K562 (cell line): ENCODE results near the gene C4orf36. TPM values are rescaled to one million over a fixed set of nuclear protein-coding genes. Genes with fewer than 3 reads are reported as not detected.

Experiments
- EP300 ChIP-seq: IDR thresholded peaks from 2 replicates; pipeline ENCODE4 v1.6.1; 2012; ENCODE audit warnings: low read length, improper control_type of control experiment
- FOXK2 ChIP-seq, 2 experiments: fragments of 450-650 bp; IDR thresholded peaks in 1 of 2; conservative IDR thresholded peaks in 1 of 2; 2 replicates each; pipeline ENCODE4 v1.6.1; 2016; ENCODE audit warnings: low read depth in 2 of 2, mild to moderate bottlenecking in 1 of 2
- KLF13 ChIP-seq: fragments of 450-650 bp; IDR thresholded peaks from 2 replicates; pipeline ENCODE4 v1.6.1; 2016; ENCODE audit warnings: missing genetic modification characterization, low read depth, mild to moderate bottlenecking, missing compliant biosample characterization, moderate library complexity, borderline replicate concordance
- KLF6 ChIP-seq: fragments of 250-450 bp; sonication (Bioruptor Pico); IDR thresholded peaks from 2 replicates; pipeline ENCODE4 v1.4.0; 2020; ENCODE audit warnings: mild to moderate bottlenecking, moderate library complexity, borderline replicate concordance
- RBM14 ChIP-seq: fragments of 200-400 bp; formaldehyde crosslinking; IDR thresholded peaks from 2 replicates; pipeline ENCODE4 v1.6.1; 2018; ENCODE audit warnings: low read depth, mild to moderate bottlenecking, low read length, moderate library complexity, borderline replicate concordance; ENCODE audit not compliant: insufficient read depth
- RFX1 ChIP-seq: fragments of 450-650 bp; IDR thresholded peaks from 2 replicates; pipeline ENCODE4 v1.6.1; 2016; ENCODE audit warnings: mild to moderate bottlenecking, moderate library complexity
- SMAD1 ChIP-seq: fragments of 150-350 bp; IDR thresholded peaks from 2 replicates; pipeline ENCODE4 v1.6.1; 2014; ENCODE audit warnings: low read length, low read depth; ENCODE audit not compliant: partially characterized antibody
- SMAD2 ChIP-seq: fragments of 150-350 bp; IDR thresholded peaks from 2 replicates; pipeline ENCODE4 v1.6.1; 2014; ENCODE audit warnings: low read depth, mild to moderate bottlenecking, low read length
- TEAD4 ChIP-seq, 2 experiments: sonication (generic) in 1 of 2; formaldehyde crosslinking in 1 of 2; IDR thresholded peaks; 2 replicates each; pipeline versions ENCODE4 v1.6.1 to v1.8.0; 2012 to 2022; ENCODE audit warnings: borderline replicate concordance in 1 of 2, inconsistent platforms in 1 of 2, low read length in 1 of 2, mild to moderate bottlenecking in 1 of 2, missing genetic modification reagents in 1 of 2
- THRAP3 ChIP-seq: fragments of 450-650 bp; IDR thresholded peaks from 2 replicates; pipeline ENCODE4 v1.6.1; 2016; ENCODE audit warnings: mild to moderate bottlenecking, inconsistent platforms, borderline replicate concordance
- ZNF384 ChIP-seq: IDR thresholded peaks from 2 replicates; pipeline ENCODE4 v1.6.1; 2012; ENCODE audit warnings: low read depth, low read length, improper control_type of control experiment
- ZNF589 ChIP-seq: fragments of 200-800 bp; sonication (Bioruptor generic); IDR thresholded peaks from 2 replicates; pipeline ENCODE4 v1.6.1; 2016; ENCODE audit warnings: low read depth, missing genetic modification characterization, missing compliant biosample characterization
- ZNF778 ChIP-seq: fragments of 450-650 bp; formaldehyde crosslinking; IDR thresholded peaks from 2 replicates; pipeline ENCODE4 v1.4.0; 2020; ENCODE audit warnings: mild to moderate bottlenecking, moderate library complexity
- ZNF780A ChIP-seq: fragments of 250-450 bp; sonication (Bioruptor Pico); IDR thresholded peaks from 2 replicates; pipeline ENCODE4 v1.5.0; 2021; ENCODE audit warnings: mild to moderate bottlenecking
- polyA plus RNA-seq, 8 experiments: library from polyadenylated mRNA; depleted of rRNA in 4 of 8; stranded (reverse) in 5 of 8; unstranded in 3 of 8; fragments of >200 nt; fragmentation: Nextera tagmentation in 2 of 8; fragmentation: Illumina TruSeq in 1 of 8; extraction: Ambion mirVana in 2 of 8; extraction: Trizol in 1 of 8; gene quantifications; 2 replicates each; pipeline versions ENCODE4 v1.2.1 to v1.2.3, GENCODE V29; 2011 to 2014; ENCODE audit warnings: inconsistent platforms in 1 of 8, missing spikeins in 1 of 8
- total RNA-seq, 7 experiments: library from RNA; depleted of rRNA in 6 of 7; stranded (reverse); fragments of >200 nt in 6 of 7; fragmentation: Illumina TruSeq in 2 of 7; extraction: Trizol in 2 of 7; gene quantifications; 2 replicates each; pipeline versions ENCODE4 v1.2.1 to v1.2.3, GENCODE V29; 2011 to 2021; ENCODE audit warnings: low replicate concordance in 1 of 7
- TF ChIP-seq, protein P1 (sequence below), 2 experiments: fragments of 150-350 bp in 1 of 2; IDR thresholded peaks; 2 replicates each; pipeline ENCODE4 v1.6.1; 2012 to 2016; ENCODE audit warnings: low read depth in 2 of 2, low read length in 2 of 2, mild to moderate bottlenecking in 1 of 2, moderate library complexity in 1 of 2
- TF ChIP-seq, protein P2 (sequence below): sonication (generic); formaldehyde crosslinking; IDR thresholded peaks from 2 replicates; pipeline ENCODE4 v1.8.0; 2022; ENCODE audit warnings: mild to moderate bottlenecking, missing genetic modification reagents

Gene C4orf36
- total and polyA plus RNA-seq, 9 of the 15 experiments (the other 6 are each of a cell fraction or from before 2014, with no cell fraction given) = 0.14 to 0.45 (median 0.20) TPM; not detected in 5

DNA sequence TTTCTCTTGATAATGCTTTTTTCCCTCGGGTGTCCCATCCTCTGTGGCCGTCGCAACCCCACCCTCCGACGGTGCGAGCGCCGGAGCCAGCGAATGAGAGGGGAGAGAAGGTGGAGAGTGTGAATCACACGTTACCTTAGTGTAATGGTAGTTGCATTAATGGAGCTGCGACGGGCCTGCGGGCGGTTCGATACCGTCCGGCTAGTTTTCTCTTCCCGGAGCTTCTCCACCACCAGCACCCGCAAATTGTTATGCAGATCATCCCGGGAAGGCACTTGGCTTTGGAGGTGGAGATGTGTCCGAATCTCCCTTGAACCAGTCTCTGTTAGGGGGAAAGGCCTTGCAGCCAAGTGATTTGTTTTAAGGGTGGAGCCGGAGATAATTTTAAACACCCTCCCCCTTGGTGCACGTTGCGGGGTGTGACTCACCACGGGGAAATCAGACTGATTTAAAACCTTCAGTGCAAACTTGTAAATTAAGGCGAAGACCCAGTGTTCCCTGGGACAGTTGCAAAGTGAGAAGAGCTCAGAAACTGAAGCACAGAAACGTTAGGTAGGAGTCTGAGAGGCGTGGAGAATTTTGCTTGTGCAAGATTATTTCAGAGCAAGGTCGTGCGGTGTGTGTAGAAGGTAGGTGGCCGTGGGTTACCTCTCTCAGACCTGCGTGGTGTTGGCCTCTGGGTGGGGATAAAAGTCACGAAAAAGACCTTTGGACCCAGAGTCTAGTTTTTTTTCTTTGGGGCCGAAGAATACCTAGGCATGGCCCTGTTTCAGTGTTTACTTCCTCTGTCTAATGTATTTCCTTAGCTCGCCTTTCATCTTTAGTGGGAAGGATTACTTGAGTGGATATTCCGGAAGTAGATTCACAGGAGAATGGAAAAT lies 43.9 kb upstream of the C4orf36 start (continued):
- TF ChIP-seq, protein P1, sequence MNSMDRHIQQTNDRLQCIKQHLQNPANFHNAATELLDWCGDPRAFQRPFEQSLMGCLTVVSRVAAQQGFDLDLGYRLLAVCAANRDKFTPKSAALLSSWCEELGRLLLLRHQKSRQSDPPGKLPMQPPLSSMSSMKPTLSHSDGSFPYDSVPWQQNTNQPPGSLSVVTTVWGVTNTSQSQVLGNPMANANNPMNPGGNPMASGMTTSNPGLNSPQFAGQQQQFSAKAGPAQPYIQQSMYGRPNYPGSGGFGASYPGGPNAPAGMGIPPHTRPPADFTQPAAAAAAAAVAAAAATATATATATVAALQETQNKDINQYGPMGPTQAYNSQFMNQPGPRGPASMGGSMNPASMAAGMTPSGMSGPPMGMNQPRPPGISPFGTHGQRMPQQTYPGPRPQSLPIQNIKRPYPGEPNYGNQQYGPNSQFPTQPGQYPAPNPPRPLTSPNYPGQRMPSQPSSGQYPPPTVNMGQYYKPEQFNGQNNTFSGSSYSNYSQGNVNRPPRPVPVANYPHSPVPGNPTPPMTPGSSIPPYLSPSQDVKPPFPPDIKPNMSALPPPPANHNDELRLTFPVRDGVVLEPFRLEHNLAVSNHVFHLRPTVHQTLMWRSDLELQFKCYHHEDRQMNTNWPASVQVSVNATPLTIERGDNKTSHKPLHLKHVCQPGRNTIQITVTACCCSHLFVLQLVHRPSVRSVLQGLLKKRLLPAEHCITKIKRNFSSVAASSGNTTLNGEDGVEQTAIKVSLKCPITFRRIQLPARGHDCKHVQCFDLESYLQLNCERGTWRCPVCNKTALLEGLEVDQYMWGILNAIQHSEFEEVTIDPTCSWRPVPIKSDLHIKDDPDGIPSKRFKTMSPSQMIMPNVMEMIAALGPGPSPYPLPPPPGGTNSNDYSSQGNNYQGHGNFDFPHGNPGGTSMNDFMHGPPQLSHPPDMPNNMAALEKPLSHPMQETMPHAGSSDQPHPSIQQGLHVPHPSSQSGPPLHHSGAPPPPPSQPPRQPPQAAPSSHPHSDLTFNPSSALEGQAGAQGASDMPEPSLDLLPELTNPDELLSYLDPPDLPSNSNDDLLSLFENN (IDR thresholded peaks at IDR 0.05; ENCODE audit: low read depth in 2 of 2, low read length in 2 of 2) = no peak
- TF ChIP-seq RBM14 (no peak), ZNF384 (peak; percentile 62), KLF6 (no peak), SMAD2 (no peak), KLF13 (tag) (no peak), ZNF589 (CRISPR knock-in tag) (0 out of 2 replicates have a peak, but pooled peaks have one; percentile 34), THRAP3 (peak; percentile 21; the same call in 1 of the 2 replicates), SMAD1 (peak; percentile 66), EP300 (peak; percentile 47; the same call in 1 of the 2 replicates), ZNF778 (no peak), ZNF780A (CRISPR knock-in tag) (no peak), RFX1 (no peak), TEAD4 (IDR thresholded peaks at IDR 0.05; ENCODE audit: low read length) (peak; percentile 3; the same call in 1 of the 2 replicates), TEAD4 (CRISPR knock-in tag; IDR thresholded peaks at IDR 0.05; ENCODE audit: borderline replicate concordance) (no peak), FOXK2 (conservative IDR thresholded peaks at IDR 0.05 in 1 of 2, IDR thresholded peaks at IDR 0.05 in 1 of 2; ENCODE audit: low read depth in 2 of 2) (peak; percentile 80 to 85)
- TF ChIP-seq, protein P2, sequence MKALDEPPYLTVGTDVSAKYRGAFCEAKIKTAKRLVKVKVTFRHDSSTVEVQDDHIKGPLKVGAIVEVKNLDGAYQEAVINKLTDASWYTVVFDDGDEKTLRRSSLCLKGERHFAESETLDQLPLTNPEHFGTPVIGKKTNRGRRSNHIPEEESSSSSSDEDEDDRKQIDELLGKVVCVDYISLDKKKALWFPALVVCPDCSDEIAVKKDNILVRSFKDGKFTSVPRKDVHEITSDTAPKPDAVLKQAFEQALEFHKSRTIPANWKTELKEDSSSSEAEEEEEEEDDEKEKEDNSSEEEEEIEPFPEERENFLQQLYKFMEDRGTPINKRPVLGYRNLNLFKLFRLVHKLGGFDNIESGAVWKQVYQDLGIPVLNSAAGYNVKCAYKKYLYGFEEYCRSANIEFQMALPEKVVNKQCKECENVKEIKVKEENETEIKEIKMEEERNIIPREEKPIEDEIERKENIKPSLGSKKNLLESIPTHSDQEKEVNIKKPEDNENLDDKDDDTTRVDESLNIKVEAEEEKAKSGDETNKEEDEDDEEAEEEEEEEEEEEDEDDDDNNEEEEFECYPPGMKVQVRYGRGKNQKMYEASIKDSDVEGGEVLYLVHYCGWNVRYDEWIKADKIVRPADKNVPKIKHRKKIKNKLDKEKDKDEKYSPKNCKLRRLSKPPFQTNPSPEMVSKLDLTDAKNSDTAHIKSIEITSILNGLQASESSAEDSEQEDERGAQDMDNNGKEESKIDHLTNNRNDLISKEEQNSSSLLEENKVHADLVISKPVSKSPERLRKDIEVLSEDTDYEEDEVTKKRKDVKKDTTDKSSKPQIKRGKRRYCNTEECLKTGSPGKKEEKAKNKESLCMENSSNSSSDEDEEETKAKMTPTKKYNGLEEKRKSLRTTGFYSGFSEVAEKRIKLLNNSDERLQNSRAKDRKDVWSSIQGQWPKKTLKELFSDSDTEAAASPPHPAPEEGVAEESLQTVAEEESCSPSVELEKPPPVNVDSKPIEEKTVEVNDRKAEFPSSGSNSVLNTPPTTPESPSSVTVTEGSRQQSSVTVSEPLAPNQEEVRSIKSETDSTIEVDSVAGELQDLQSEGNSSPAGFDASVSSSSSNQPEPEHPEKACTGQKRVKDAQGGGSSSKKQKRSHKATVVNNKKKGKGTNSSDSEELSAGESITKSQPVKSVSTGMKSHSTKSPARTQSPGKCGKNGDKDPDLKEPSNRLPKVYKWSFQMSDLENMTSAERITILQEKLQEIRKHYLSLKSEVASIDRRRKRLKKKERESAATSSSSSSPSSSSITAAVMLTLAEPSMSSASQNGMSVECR = peak; percentile 63; the same call in 1 of the 2 replicates
